ENCODE measurements around the gene CNTN5. TPM values are rescaled to one million over a fixed set of nuclear protein-coding genes. Genes with fewer than 3 reads are reported as not detected.

The CNTN5 gene
- total RNA-seq, 3 donors from 2014 or later (not counting 1 experiment from before 2014, with no cell fraction given), result not detected

DNA sequence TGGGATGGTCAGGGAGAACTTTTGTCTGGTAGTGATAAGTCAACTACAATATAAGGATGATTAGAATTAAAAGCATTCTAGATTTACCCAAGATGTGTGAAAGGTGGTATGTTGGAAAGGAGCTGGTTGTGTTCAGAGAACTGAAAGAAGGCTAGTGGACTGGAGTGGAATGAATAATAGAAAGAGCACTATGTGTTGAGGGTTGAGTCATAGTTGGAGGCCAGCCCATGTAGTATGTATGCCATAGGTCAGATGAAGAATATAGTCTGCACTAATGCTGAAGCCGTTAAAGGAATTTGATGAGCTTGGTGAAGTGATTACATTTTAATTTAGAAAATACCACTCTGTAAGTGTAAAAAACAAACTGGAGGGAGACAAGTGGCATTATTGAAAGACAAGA, 514.1 kb downstream of the CNTN5 start:
- DNase-seq, result no peak
- Histone ChIP-seq H3K4me1 (ENCODE audit: control insufficient read depth, insufficient read depth, low read length) (no peaks in the 10 kb centered on the region), H3K4me3 (ENCODE audit: low read length) (no peak overlapping the region), H3K27me3 (ENCODE audit: control insufficient read depth, insufficient read depth, low read length) (no peaks in the 10 kb centered on the region), H3K9me3 (ENCODE audit: control insufficient read depth, insufficient read depth, low read length) (peaks cover 10% of the 10 kb centered on the region), H3K36me3 (ENCODE audit: control insufficient read depth, insufficient read depth, low read length) (no peaks in the 10 kb centered on the region), H3K27ac (ENCODE audit: low read length) (no peak overlapping the region)
- intact Hi-C loops (cut with micrococcal nuclease), result no loop called here
- Mint-ChIP-seq H3K27me3 (ENCODE audit: low read depth in 2 of 2) (no peaks in the 10 kb centered on the region), H3K4me1 (no peaks in the 10 kb centered on the region), H3K9me3 (peaks cover 13 to 19% of the 10 kb centered on the region in 2 donors), H3K4me3 (no peak overlapping the region), H3K27ac (no peak overlapping the region), H3K36me3 (no peaks in the 10 kb centered on the region)
- 90% methylated on average over 1 of the region's 1 CpG for WGBS (ENCODE audit: insufficient coverage)
- TF ChIP-seq, protein P1, sequence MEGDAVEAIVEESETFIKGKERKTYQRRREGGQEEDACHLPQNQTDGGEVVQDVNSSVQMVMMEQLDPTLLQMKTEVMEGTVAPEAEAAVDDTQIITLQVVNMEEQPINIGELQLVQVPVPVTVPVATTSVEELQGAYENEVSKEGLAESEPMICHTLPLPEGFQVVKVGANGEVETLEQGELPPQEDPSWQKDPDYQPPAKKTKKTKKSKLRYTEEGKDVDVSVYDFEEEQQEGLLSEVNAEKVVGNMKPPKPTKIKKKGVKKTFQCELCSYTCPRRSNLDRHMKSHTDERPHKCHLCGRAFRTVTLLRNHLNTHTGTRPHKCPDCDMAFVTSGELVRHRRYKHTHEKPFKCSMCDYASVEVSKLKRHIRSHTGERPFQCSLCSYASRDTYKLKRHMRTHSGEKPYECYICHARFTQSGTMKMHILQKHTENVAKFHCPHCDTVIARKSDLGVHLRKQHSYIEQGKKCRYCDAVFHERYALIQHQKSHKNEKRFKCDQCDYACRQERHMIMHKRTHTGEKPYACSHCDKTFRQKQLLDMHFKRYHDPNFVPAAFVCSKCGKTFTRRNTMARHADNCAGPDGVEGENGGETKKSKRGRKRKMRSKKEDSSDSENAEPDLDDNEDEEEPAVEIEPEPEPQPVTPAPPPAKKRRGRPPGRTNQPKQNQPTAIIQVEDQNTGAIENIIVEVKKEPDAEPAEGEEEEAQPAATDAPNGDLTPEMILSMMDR (IDR thresholded peaks at IDR 0.05), result no peak
- ATAC-seq, result no peak

DNA sequence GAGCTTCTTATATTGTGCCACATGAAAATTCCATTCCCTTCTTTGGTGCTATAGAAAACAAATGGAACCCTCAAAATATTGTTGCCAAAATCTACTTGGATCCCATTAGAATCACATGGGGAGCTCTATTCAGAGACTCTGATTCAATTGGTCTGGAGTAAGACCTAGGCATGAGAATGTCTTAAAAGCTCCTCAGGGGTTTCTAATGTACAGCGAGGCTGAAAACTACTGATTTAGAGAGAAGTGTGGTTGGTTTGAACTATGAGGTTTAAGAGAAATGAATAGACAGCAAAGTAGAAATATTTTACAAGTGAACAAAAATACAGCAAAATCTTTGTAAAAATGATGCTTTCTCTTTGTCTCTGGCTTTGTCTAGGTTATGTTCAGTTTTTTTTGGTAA, 514.7 kb downstream of the CNTN5 start:
- Mint-ChIP-seq H3K27ac (no peak overlapping the region), H3K4me3 (no peak overlapping the region), H3K4me1 (no peaks in the 10 kb centered on the region), H3K27me3 (ENCODE audit: low read depth in 2 of 2) (no peaks in the 10 kb centered on the region), H3K36me3 (no peaks in the 10 kb centered on the region), H3K9me3 (peaks cover 13 to 19% of the 10 kb centered on the region in 2 donors)
- H3K4me1 ChIP-seq (ENCODE audit: control insufficient read depth, insufficient read depth, low read length), result no peaks in the 10 kb centered on the region
- H3K36me3 ChIP-seq (ENCODE audit: control insufficient read depth, insufficient read depth, low read length), result no peaks in the 10 kb centered on the region
- TF ChIP-seq, protein P1 (IDR thresholded peaks at IDR 0.05), result no peak
- DNase-seq, result no peak
- intact Hi-C loops (cut with micrococcal nuclease), result no loop called here
- no peak overlapping the region for H3K4me3 ChIP-seq (ENCODE audit: low read length)
- 91% methylated on average over 1 of the region's 1 CpG for WGBS (ENCODE audit: insufficient coverage)
- H3K9me3 ChIP-seq (ENCODE audit: control insufficient read depth, insufficient read depth, low read length), result peaks cover 10% of the 10 kb centered on the region
- no peaks in the 10 kb centered on the region for H3K27me3 ChIP-seq (ENCODE audit: control insufficient read depth, insufficient read depth, low read length)
- no peak for ATAC-seq
- H3K27ac ChIP-seq (ENCODE audit: low read length), result no peak overlapping the region

DNA sequence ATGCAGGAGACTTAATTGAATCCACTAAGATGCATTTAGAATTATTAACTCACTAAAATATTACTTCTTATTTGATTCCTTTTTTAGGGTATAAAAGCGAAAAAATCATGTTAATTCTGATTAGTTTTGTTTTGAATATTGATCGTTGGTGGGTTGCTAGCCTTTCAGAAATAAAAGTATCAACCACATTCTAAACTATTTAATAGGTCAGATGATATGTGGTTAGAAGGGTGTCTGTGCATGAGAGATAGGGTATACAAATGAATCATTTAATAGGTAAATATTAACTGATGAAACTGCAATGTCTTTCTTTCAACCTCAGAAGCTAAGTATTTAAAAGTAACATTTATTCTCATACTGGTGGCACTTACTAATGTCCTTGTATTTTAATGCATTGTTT, 515.1 kb downstream of the CNTN5 start:
- ATAC-seq (no peak), DNase-seq (no peak)
- no peak overlapping the region for H3K27ac Mint-ChIP-seq
- no peak overlapping the region for H3K4me3 Mint-ChIP-seq
- TF ChIP-seq, protein P1 (IDR thresholded peaks at IDR 0.05), result no peak
- H3K27me3 Mint-ChIP-seq (ENCODE audit: low read depth in 2 of 2), result no peaks in the 10 kb centered on the region
- Histone ChIP-seq H3K9me3 (ENCODE audit: control insufficient read depth, insufficient read depth, low read length) (peaks cover 10% of the 10 kb centered on the region), H3K4me1 (ENCODE audit: control insufficient read depth, insufficient read depth, low read length) (no peaks in the 10 kb centered on the region), H3K36me3 (ENCODE audit: control insufficient read depth, insufficient read depth, low read length) (no peaks in the 10 kb centered on the region), H3K27ac (ENCODE audit: low read length) (no peak overlapping the region), H3K4me3 (ENCODE audit: low read length) (no peak overlapping the region), H3K27me3 (ENCODE audit: control insufficient read depth, insufficient read depth, low read length) (no peaks in the 10 kb centered on the region)
- peaks cover 11 to 17% of the 10 kb centered on the region in 2 donors for H3K9me3 Mint-ChIP-seq
- no peaks in the 10 kb centered on the region for H3K36me3 Mint-ChIP-seq
- WGBS (ENCODE audit: insufficient coverage), result no CpG with 5 or more reads among the region's 2 CpGs
- intact Hi-C loops (cut with micrococcal nuclease), result no loop called here
- no peaks in the 10 kb centered on the region for H3K4me1 Mint-ChIP-seq

DNA sequence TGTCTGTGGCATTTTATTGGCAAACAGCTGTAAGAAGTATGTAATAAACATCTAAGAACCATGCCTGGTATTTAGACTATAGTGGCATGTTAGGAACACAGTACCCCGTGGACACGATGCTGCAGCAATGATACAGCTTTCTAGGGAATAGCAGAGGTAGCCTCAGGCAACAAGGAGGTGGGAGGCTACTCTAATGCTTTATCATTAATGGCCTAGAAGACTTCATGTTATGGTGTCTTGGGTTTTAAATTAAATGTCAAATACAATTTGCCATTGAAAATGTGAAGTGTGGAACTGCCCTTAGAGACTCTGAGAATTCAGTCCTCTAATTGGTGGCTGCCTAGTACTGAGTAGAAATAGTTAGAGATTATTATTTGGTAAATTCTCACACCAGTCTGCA, 516.9 kb downstream of the CNTN5 start:
- no peaks in the 10 kb centered on the region for H3K4me1 ChIP-seq (ENCODE audit: control insufficient read depth, insufficient read depth, low read length)
- Mint-ChIP-seq H3K36me3 (no peaks in the 10 kb centered on the region), H3K4me3 (no peak overlapping the region), H3K9me3 (peaks cover 10 to 17% of the 10 kb centered on the region in 2 donors), H3K4me1 (no peaks in the 10 kb centered on the region), H3K27me3 (ENCODE audit: low read depth in 2 of 2) (no peaks in the 10 kb centered on the region), H3K27ac (no peak overlapping the region)
- no peaks in the 10 kb centered on the region for H3K36me3 ChIP-seq (ENCODE audit: control insufficient read depth, insufficient read depth, low read length)
- no peak overlapping the region for H3K27ac ChIP-seq (ENCODE audit: low read length)
- intact Hi-C loops (cut with micrococcal nuclease), result no loop called here
- H3K4me3 ChIP-seq (ENCODE audit: low read length), result no peak overlapping the region
- peaks cover 9% of the 10 kb centered on the region for H3K9me3 ChIP-seq (ENCODE audit: control insufficient read depth, insufficient read depth, low read length)
- no peak for DNase-seq
- TF ChIP-seq, protein P1 (IDR thresholded peaks at IDR 0.05), result no peak
- H3K27me3 ChIP-seq (ENCODE audit: control insufficient read depth, insufficient read depth, low read length), result no peaks in the 10 kb centered on the region
- ATAC-seq, result no peak
- 63% methylated on average over 2 of the region's 2 CpGs for WGBS (ENCODE audit: insufficient coverage)
